ENCODE results near the gene CLP1. TPM values are rescaled to one million over a fixed set of nuclear protein-coding genes. Genes with fewer than 3 reads are reported as not detected.

The CLP1 gene
- total RNA-seq, 1 donor from 2014 or later: 20.7 TPM

GRCh38 chr11:57646799-57647303 is 10.7 kb upstream of the CLP1 start:
- H3K27ac Mint-ChIP-seq: peak overlapping the region; percentile 85
- H3K4me1 Mint-ChIP-seq (ENCODE audit: unreplicated experiment): peaks cover 69% of the 10 kb centered on the region
- peaks cover 57% of the 10 kb centered on the region for H3K27me3 Mint-ChIP-seq
- peaks cover 9% of the 10 kb centered on the region for H3K36me3 Mint-ChIP-seq
- no peak for TF ChIP-seq CTCF (conservative IDR thresholded peaks at IDR 0.05)
- H3K4me3 Mint-ChIP-seq: peak overlapping the region; percentile 85
- H3K9me3 Mint-ChIP-seq: no peaks in the 10 kb centered on the region
- no peak for DNase-seq (ENCODE audit: extremely low spot score, unreplicated experiment)

GRCh38 chr11:57647372-57647771 is 10.2 kb upstream of the CLP1 start:
- Mint-ChIP-seq H3K9me3 (no peaks in the 10 kb centered on the region), H3K4me3 (peak overlapping the region; percentile 85), H3K27ac (peak overlapping the region; percentile 85), H3K36me3 (peaks cover 9% of the 10 kb centered on the region), H3K4me1 (ENCODE audit: unreplicated experiment) (peaks cover 68% of the 10 kb centered on the region), H3K27me3 (peaks cover 58% of the 10 kb centered on the region)
- TF ChIP-seq CTCF (conservative IDR thresholded peaks at IDR 0.05): no peak
- no peak for DNase-seq (ENCODE audit: extremely low spot score, unreplicated experiment)

- Mint-ChIP-seq H3K9me3 (no peaks in the 10 kb centered on the region), H3K27ac (peak overlapping the region; percentile 85)
These were observed 9.4 kb upstream of the CLP1 start for GRCh38 chr11:57647960-57648800.

GRCh38 chr11:57648801-57649735 is 8.5 kb upstream of the CLP1 start:
- no peaks in the 10 kb centered on the region for H3K36me3 Mint-ChIP-seq
- H3K27ac Mint-ChIP-seq: peak overlapping the region; percentile 85
- no peaks in the 10 kb centered on the region for H3K9me3 Mint-ChIP-seq
- peaks cover 60% of the 10 kb centered on the region for H3K4me1 Mint-ChIP-seq (ENCODE audit: unreplicated experiment)
- H3K4me3 Mint-ChIP-seq: peak overlapping the region; percentile 85
- no peak for DNase-seq (ENCODE audit: extremely low spot score, unreplicated experiment)
- TF ChIP-seq CTCF (conservative IDR thresholded peaks at IDR 0.05): no peak
- peaks cover 63% of the 10 kb centered on the region for H3K27me3 Mint-ChIP-seq

More at GRCh38 chr11:57647960-57648800, 9.4 kb upstream of the CLP1 start:
- no peak for DNase-seq (ENCODE audit: extremely low spot score, unreplicated experiment)
- H3K4me1 Mint-ChIP-seq (ENCODE audit: unreplicated experiment): peaks cover 66% of the 10 kb centered on the region
- TF ChIP-seq CTCF (conservative IDR thresholded peaks at IDR 0.05): no peak
- H3K27me3 Mint-ChIP-seq: peaks cover 61% of the 10 kb centered on the region
- H3K36me3 Mint-ChIP-seq: peaks cover 8% of the 10 kb centered on the region
- peak overlapping the region; percentile 85 for H3K4me3 Mint-ChIP-seq
